Measurements from ENCODE around the gene RAB11FIP4. TPM values are rescaled to one million over a fixed set of nuclear protein-coding genes. Genes with fewer than 3 reads are reported as not detected.

The RAB11FIP4 gene
- total RNA-seq, 1 experiment from 2014 or later = 2.5 TPM

DNA sequence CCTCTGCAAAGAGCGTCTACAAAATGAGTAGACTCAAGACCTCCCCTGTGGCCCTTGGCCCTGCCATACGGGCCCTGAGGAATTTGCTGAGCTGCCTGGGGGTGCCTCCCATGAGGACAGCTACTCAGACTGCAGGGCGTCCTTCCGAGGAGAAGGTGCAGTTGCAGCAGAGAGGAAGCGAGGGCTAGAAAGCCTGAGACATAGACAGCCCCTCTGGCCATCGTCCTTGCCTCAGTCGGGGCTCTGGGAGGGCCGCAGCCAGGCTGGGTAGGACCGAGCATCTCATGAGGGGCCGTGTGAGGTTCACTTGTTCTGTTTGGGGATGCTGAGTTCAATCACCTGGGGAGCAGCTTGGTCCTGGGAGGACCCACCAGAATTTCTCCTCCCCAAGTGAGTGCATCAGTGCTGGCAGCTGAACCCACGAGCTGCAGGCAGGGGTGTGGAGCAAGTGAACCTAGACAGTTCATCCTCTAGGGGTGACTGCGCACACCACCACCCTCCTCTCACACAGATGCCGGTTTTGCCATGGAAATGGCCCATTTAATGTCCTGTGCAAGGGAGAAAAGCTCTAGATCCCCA lies 20.3 kb downstream of the RAB11FIP4 start:
- DNase-seq (ENCODE audit: low read depth in 1 of 2, low spot score in 2 of 2) = no peak
- Histone ChIP-seq H3K27ac (no peak overlapping the region), H3K27me3 (replicated peaks) (no peaks in the 10 kb centered on the region), H3K4me3 (no peak overlapping the region), H3K9me3 (replicated peaks) (no peaks in the 10 kb centered on the region; the same call in 1 of the 2 replicates), H3K4me1 (replicated peaks) (peaks cover 31% of the 10 kb centered on the region), H3K36me3 (no peaks in the 10 kb centered on the region)

DNA sequence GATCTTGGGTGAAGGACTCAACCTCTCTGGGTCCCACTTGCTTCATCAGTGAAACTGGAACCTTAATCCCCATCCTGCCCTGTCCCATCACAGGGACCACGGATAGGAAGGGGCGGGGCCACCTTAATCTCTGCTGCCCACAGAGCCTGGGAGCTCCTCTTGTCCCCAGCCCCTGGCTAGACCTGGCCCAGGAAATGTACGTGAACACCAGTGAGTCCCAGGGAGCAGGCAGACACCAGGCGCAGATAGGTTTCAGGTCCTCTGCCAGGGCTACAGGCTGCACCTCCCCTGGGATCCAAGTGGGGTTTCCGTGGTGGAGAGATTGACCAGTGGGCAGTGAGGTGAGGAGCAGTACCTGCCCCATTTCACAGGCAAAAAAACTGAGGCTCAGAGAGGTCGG lies 21.0 kb downstream of the RAB11FIP4 start:
- Histone ChIP-seq H3K9me3 (replicated peaks) (no peaks in the 10 kb centered on the region; the same call in 1 of the 2 replicates), H3K4me3 (no peak overlapping the region), H3K4me1 (replicated peaks) (peaks cover 31% of the 10 kb centered on the region), H3K27me3 (replicated peaks) (no peaks in the 10 kb centered on the region), H3K27ac (no peak overlapping the region), H3K36me3 (no peaks in the 10 kb centered on the region)
- no peak for DNase-seq (ENCODE audit: low read depth in 1 of 2, low spot score in 2 of 2)

DNA sequence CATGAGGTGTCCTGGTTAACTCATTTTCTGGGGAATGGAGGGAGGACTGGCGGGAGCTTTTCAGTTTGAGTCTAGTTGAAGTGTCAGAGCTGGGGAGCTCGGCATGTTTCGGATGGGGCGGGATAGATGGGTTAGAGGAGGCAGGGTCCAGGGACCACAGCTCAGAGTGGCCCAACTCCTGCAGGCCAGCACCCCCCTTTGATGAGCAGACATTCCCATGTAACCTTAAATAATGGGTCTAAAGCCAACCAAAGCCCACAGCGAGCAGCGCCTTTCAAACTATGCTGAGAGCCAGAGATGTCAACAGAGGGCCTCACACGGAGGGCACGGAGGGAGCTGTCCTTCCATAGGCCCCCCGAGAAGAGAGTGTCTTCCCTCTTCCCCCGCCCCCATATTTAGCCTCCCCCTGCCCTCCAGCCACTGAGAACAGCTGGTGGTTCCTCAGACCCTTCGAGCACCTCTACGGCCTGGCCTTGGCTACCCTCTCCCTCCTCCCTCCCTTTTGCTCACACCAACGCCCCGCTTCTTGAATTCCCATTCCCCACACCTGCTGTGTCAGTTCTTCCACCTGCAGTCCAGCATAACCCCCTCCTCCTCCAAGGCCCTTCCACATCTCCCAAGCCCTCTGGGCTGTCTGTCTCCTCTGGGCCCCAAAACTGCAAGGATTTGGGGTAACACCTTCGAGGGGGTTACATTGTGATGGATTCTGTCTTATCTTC lies 21.8 kb downstream of the RAB11FIP4 start:
- H3K4me3 ChIP-seq = no peak overlapping the region
- H3K36me3 ChIP-seq = no peaks in the 10 kb centered on the region
- no peaks in the 10 kb centered on the region; the same call in 1 of the 2 replicates for H3K9me3 ChIP-seq (replicated peaks)
- H3K27ac ChIP-seq = peak overlapping the region; percentile 56
- peaks cover 31% of the 10 kb centered on the region for H3K4me1 ChIP-seq (replicated peaks)
- H3K27me3 ChIP-seq (replicated peaks) = no peaks in the 10 kb centered on the region
- DNase-seq (ENCODE audit: low read depth in 1 of 2, low spot score in 2 of 2) = no peak

DNA sequence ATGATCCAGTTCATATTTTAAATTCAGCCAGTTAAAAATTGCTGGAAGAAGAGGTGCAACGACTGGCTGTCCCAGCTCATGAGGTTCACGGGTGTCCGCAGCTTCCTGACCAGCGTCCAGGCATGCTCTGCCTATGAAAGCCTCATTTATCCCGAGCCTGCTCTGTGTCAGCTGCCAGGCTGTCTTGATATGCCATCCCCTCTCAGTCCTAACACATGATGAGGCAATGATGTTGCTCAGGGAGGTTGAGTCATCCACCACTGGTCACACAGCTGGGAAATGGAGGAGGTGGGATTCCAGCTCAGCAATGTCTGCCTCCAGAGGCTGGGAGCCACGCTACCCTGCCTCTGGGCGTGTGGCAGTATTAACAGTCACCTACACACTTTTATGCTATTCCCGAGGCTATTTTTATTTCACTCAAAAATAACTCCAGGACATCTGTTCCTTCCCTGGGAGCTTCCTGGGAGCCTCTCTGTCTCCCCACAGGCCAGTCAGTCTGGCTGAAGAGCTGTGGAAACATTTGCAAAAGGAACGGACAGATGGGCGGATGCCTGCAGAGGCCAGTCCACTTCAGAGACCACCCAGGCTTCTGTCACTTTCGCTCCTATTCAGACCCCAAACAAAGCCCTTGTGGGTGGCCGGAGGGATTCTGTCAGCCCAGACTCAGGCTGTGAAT lies 22.5 kb downstream of the RAB11FIP4 start:
- Histone ChIP-seq H3K9me3 (replicated peaks) (no peaks in the 10 kb centered on the region; the same call in 1 of the 2 replicates), H3K27ac (peak overlapping the region; percentile 56), H3K4me1 (replicated peaks) (peaks cover 31% of the 10 kb centered on the region), H3K27me3 (replicated peaks) (no peaks in the 10 kb centered on the region), H3K4me3 (no peak overlapping the region), H3K36me3 (no peaks in the 10 kb centered on the region)
- DNase-seq (ENCODE audit: low read depth in 1 of 2, low spot score in 2 of 2) = peak; percentile 94 to 95

DNA sequence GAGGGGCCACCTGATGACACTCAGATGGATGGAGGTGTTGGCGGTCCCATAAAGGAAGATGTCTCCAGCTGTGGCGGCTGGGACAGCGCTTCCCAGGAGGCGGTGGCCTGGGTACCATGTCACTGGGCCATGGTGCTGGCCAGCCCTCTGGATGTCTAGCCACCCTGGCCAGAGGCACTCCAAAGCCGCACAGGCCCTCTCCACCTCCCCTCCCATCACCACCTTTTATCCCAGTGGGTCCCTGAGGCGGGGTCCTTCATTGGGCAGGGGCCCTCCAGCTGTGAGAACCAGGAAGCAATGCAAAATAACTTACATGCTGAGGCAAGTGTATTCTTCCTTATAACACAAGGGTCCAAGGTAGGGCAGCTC lies 23.1 kb downstream of the RAB11FIP4 start:
- Histone ChIP-seq H3K27ac (peak overlapping the region; percentile 1; the same call in 1 of the 2 replicates), H3K36me3 (no peaks in the 10 kb centered on the region), H3K27me3 (replicated peaks) (no peaks in the 10 kb centered on the region), H3K4me3 (no peak overlapping the region), H3K4me1 (replicated peaks) (peaks cover 31% of the 10 kb centered on the region), H3K9me3 (replicated peaks) (no peaks in the 10 kb centered on the region; the same call in 1 of the 2 replicates)
- DNase-seq (ENCODE audit: low read depth in 1 of 2, low spot score in 2 of 2) = no peak

DNA sequence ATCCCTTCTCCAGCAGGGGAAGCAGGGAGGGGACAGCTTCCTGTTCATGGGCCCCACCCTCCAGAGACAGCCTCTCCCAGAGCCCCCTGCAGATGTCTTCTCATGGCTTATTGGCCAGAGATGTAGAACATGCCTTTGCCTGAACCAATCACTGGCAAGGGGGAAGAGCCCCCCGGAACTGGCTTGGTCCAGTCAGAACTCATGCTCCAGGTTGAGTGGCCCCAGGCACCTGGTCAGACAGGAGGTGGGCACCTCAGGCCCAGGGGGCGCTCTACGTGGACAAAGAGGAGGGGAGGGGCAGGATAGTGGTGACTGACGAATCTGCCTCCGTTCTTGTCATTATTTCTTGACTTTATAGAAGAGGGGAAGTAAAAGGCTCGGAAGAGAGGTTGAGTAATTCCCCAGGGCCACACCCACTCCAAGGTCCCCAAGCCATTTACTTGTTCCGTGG lies 23.6 kb downstream of the RAB11FIP4 start:
- H3K9me3 ChIP-seq (replicated peaks) = no peaks in the 10 kb centered on the region; the same call in 1 of the 2 replicates
- no peak for DNase-seq (ENCODE audit: low read depth in 1 of 2, low spot score in 2 of 2)

DNA sequence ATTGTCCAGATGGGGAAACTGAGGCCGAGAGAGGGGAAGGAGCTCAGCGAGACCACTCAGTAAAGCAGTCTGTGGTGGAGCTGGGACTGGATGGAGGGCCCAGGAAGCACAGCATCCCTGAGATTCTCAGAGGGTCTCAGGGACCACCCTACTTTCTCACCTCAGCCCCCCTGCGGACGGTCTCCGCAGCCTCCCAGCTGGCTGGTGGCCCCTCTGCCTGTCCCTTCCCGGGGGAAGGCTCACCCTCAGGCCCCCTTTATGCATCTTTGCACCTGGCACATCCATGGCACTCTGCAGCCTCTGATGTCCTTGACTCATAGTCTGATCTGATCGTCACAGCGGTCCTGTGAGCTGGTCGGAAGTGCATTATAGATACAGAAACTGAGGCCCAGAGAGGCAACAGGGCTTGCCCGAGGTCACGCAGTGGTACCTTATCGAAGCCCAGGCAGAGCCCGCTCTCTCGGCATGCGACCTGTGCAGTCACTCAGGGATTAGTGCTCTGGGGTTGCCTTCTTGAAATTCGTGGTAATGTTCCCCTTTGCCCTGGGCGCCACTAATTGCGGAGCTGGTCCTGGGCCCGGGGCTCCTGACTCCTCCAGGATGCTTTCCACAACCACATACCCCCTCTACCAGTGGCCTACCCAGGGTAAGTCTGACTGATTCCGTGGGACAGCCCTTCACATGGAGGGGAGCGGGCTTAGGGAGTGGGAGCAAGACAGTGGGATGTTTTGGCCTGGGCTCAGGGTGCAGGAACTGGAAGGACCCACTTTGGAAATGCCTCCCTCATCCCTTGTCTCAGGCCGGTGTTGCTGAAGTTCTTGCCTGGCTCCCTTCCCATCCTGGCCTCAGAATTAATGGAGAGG lies 24.4 kb downstream of the RAB11FIP4 start:
- Histone ChIP-seq H3K27me3 (replicated peaks) (no peaks in the 10 kb centered on the region), H3K4me1 (replicated peaks) (peaks cover 31% of the 10 kb centered on the region), H3K4me3 (no peak overlapping the region), H3K36me3 (no peaks in the 10 kb centered on the region), H3K27ac (no peak overlapping the region), H3K9me3 (replicated peaks) (no peaks in the 10 kb centered on the region; the same call in 1 of the 2 replicates)
- no peak for DNase-seq (ENCODE audit: low read depth in 1 of 2, low spot score in 2 of 2)

More for the DNA sequence above, 23.6 kb downstream of the RAB11FIP4 start:
- Histone ChIP-seq H3K27ac (peak overlapping the region; percentile 1; the same call in 1 of the 2 replicates), H3K36me3 (no peaks in the 10 kb centered on the region), H3K4me3 (no peak overlapping the region), H3K27me3 (replicated peaks) (no peaks in the 10 kb centered on the region), H3K4me1 (replicated peaks) (peaks cover 31% of the 10 kb centered on the region)

DNA sequence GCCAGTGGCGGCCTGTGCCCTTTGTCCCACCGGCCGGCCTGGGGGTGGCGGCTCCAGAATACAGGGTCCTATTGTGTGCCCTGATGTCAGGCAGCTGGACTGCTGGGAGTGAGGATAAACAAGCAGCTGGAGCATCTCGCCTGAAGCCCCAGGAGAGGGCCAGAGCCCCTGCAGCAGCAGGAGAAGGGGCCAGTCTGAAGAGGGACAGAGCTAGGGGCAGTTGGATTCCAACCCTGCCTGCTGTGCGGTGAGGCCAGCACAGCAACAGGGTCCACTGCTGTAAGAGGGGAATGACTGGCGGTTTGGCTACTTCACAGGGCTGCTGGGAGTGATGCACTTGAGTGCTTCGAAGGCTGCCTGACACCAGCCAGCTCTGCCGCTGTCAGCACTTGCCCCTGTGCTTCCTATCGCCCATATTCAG lies 25.0 kb downstream of the RAB11FIP4 start:
- DNase-seq (ENCODE audit: low read depth in 1 of 2, low spot score in 2 of 2) = no peak
- no peak overlapping the region for H3K27ac ChIP-seq
- H3K4me3 ChIP-seq = no peak overlapping the region
- peaks cover 31% of the 10 kb centered on the region for H3K4me1 ChIP-seq (replicated peaks)
- no peaks in the 10 kb centered on the region; the same call in 1 of the 2 replicates for H3K9me3 ChIP-seq (replicated peaks)
- H3K36me3 ChIP-seq = no peaks in the 10 kb centered on the region
- no peaks in the 10 kb centered on the region for H3K27me3 ChIP-seq (replicated peaks)

DNA sequence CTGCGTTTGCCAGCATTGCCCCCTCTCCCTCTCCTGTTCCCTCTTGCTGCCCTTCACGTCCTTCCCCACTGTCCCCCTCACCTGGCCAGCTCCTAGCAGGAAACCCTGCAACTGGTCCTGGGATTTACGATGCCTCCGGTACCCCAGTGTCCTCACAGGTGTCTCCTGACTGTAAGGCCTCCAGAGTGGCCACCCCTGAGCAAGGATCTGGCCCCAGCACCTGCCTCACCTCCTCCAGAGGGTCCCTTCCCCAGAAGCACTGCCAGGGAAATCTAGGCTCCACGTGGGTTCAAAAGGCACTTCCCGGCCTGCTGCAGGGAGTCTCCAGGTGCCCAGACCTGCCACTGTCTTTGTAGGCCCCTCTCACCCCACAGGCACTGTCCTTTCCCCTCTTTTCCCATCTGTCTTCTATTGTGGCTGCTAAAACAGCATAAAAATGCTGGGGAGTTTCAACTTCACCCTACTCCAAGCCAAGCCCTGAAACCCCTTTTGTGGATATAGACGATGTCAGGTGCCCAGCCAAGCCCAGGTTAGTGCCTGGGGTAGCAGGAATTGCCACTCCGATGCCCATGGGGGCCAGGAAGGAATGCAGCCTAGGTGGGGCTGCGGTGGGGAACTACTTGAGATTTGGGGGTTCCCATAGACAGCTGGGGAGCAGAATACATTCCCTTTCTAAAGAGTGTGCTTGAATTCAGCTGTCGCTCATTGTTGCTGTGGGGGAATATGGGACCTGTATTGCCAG lies 25.7 kb downstream of the RAB11FIP4 start:
- Histone ChIP-seq H3K4me1 (replicated peaks) (peaks cover 28% of the 10 kb centered on the region), H3K4me3 (no peak overlapping the region), H3K27ac (no peak overlapping the region), H3K27me3 (replicated peaks) (no peaks in the 10 kb centered on the region), H3K36me3 (no peaks in the 10 kb centered on the region), H3K9me3 (replicated peaks) (no peaks in the 10 kb centered on the region)
- DNase-seq (ENCODE audit: low read depth in 1 of 2, low spot score in 2 of 2) = no peak

DNA sequence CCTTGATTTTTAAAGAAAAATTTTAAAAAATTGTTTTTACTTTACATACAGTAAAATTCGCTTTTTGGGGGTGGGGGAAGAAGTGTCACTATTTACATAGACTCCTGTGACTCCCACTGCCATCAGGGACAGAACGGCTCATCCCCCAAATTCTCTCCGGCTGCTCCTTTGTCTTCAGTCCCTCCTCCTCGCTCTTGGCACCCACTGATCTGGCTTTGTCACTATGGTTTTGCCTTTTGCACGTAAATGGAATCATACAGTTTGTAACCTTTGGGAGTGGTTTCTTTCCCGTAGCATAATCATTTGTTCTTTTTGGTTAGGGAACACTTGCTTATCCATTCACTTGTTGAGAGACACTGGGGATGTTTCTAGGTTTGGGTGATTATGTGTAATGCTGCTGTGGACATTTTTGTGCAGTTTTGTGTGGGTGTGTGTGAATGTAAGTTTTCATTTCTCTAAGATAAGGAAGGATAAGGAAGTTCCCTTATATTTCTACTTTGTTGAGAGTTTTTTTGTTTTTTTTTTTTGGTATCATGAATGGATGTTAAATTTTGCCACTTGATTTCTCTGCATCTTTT lies 27.4 kb downstream of the RAB11FIP4 start:
- no peak overlapping the region for H3K4me3 ChIP-seq
- H3K27ac ChIP-seq = no peak overlapping the region
- H3K4me1 ChIP-seq (replicated peaks) = peaks cover 12% of the 10 kb centered on the region
- H3K9me3 ChIP-seq (replicated peaks) = no peaks in the 10 kb centered on the region
- DNase-seq (ENCODE audit: low read depth in 1 of 2, low spot score in 2 of 2) = no peak
- no peaks in the 10 kb centered on the region for H3K36me3 ChIP-seq
- H3K27me3 ChIP-seq (replicated peaks) = no peaks in the 10 kb centered on the region

DNA sequence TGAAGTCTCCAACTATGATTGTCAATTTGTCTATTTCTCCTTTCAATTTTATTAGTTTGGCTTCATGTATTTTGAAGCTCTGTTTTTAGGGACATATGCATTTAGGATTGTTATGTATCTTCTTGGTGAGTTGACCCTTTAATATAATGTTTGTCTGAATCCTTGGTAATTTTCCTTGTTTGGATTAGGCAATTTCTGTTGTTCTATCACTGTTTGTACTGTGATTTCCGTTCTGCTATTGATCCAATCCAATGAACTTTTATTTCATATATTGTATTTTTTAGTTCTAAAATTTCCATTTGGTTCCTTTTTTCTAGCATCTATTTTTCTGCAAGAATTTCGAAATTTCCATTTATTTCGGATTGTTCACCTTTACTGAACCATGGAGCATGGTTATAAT lies 31.0 kb downstream of the RAB11FIP4 start:
- Histone ChIP-seq H3K4me1 (replicated peaks) (no peaks in the 10 kb centered on the region), H3K36me3 (no peaks in the 10 kb centered on the region), H3K27ac (no peak overlapping the region), H3K4me3 (no peak overlapping the region), H3K9me3 (replicated peaks) (no peaks in the 10 kb centered on the region), H3K27me3 (replicated peaks) (no peaks in the 10 kb centered on the region)
- no peak for DNase-seq (ENCODE audit: low read depth in 1 of 2, low spot score in 2 of 2)

DNA sequence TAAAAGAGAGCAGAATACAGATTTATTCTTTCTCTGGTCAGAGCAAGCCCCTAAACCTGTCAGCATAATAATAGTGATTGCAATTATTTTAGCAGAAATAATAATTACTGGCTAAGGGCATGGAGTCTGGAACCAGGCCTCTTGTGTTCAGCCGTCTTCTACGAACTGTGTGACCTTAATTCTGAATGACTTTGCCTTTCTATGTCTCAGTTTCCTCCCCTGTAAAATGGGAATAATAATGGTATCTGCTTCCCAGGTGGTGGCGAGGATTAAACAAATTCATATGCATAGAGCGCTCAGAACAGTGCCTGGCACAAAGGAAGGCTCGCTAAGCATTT lies 33.4 kb downstream of the RAB11FIP4 start:
- Histone ChIP-seq H3K27ac (no peak overlapping the region), H3K4me1 (replicated peaks) (no peaks in the 10 kb centered on the region), H3K4me3 (no peak overlapping the region), H3K36me3 (no peaks in the 10 kb centered on the region), H3K27me3 (replicated peaks) (no peaks in the 10 kb centered on the region), H3K9me3 (replicated peaks) (no peaks in the 10 kb centered on the region)
- no peak for DNase-seq (ENCODE audit: low read depth in 1 of 2, low spot score in 2 of 2)

All from SJSA1 (cell line).